Nephron (organoid): ENCODE data around the gene WHRN.

ENCODE experiments used
- H3K27ac Mint-ChIP-seq, 3 experiments: 2 replicates each; pipeline ENCODE4 v1.8.0; 2020; ENCODE audit warnings: mixed read lengths in 3 of 3, mild to moderate bottlenecking in 2 of 3, moderate library complexity in 1 of 3
- H3K27me3 Mint-ChIP-seq: 2 replicates; pipeline ENCODE4 v1.8.0; 2021; ENCODE audit warnings: low read depth, mild to moderate bottlenecking, moderate library complexity, mixed read lengths
- H3K36me3 Mint-ChIP-seq: 2 replicates; pipeline ENCODE4 v1.8.0; 2020; ENCODE audit warnings: low read depth, mixed read lengths
- H3K4me1 Mint-ChIP-seq: 2 replicates; pipeline ENCODE4 v1.8.0; 2020; ENCODE audit warnings: mixed read lengths
- H3K4me3 Mint-ChIP-seq, 3 experiments: 2 replicates each; pipeline ENCODE4 v1.8.0; 2020; ENCODE audit warnings: mild to moderate bottlenecking in 3 of 3, mixed read lengths in 3 of 3, moderate library complexity in 2 of 3
- H3K9me3 Mint-ChIP-seq: 2 replicates; pipeline ENCODE4 v1.8.0; 2020; ENCODE audit warnings: mixed read lengths
- CTCF ChIP-seq, 3 experiments: fragments of 200-600 bp; sonication (generic); IDR thresholded peaks; one replicate each; pipeline ENCODE4 v1.5.0; 2021; ENCODE audit warnings: antibody characterized with exemption in 3 of 3; ENCODE audit not compliant: unreplicated experiment in 3 of 3

WHRN gene

GRCh38 chr9:114492991-114493390 lies 12.3 kb downstream of the WHRN start:
- no peak for TF ChIP-seq CTCF (IDR thresholded peaks at IDR 0.05; ENCODE audit: unreplicated experiment in 3 of 3)
- H3K9me3 Mint-ChIP-seq = no peaks in the 10 kb centered on the region
- H3K4me3 Mint-ChIP-seq = no peak overlapping the region
- H3K27ac Mint-ChIP-seq = no peak overlapping the region
- H3K27me3 Mint-ChIP-seq = peaks cover 17% of the 10 kb centered on the region
- H3K36me3 Mint-ChIP-seq = peaks cover 3% of the 10 kb centered on the region
- peaks cover 22% of the 10 kb centered on the region for H3K4me1 Mint-ChIP-seq

DNA sequence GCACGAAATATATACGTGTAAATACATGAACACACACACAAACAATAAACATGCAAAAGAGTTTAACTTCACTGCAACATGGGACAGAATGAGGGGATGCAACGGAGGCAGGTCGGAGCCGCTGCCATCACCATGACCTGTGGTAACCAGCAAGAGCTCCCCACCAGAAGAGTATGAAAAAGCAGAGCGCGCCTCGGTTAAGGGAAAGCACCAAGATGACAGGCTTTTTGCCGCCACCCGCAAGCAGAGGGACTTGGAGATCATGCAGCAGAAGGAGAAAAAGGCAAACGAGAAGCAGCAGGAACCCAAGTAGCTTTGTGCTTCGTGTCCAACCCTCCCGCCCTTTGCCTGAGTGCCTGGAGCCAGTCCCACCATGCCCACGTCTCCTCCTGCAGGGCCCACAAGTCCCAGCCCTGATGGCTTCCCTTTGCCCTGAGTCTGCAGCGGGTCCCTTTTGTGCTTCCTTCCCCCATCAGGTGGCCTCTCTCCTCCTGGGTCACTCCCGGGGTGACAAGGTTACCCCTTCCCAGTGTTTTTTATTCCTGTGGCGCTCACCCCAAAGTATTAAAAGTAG lies 13.8 kb downstream of the WHRN start:
- Mint-ChIP-seq H3K27me3 (peaks cover 17% of the 10 kb centered on the region), H3K9me3 (no peaks in the 10 kb centered on the region), H3K36me3 (peaks cover 3% of the 10 kb centered on the region), H3K4me3 (no peak overlapping the region), H3K4me1 (peaks cover 11% of the 10 kb centered on the region), H3K27ac (no peak overlapping the region)
- no peak for TF ChIP-seq CTCF (IDR thresholded peaks at IDR 0.05; ENCODE audit: unreplicated experiment in 3 of 3)

DNA sequence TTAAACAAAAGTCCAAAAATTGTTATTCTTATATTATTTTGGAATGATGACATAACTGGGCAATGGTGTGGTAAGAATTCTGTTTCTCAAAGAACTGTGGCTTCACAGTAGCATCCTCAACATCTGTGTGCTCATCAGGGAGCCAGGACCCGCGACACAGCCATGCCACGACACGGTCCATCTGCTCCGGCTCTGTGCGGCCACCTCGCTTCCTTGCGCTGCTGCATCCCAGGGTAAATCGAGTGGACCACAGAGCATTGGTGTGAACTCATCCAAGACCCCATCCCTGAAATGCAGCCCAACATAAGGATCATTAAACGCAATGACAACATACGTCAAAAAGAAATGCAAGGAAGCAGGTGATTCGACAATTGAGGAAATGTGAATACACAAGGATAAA lies 15.3 kb downstream of the WHRN start:
- H3K9me3 Mint-ChIP-seq = no peaks in the 10 kb centered on the region
- H3K27me3 Mint-ChIP-seq = peaks cover 9% of the 10 kb centered on the region
- TF ChIP-seq CTCF (IDR thresholded peaks at IDR 0.05; ENCODE audit: unreplicated experiment in 3 of 3) = no peak
- H3K4me3 Mint-ChIP-seq = no peak overlapping the region
- peaks cover 3% of the 10 kb centered on the region for H3K36me3 Mint-ChIP-seq
- no peak overlapping the region for H3K27ac Mint-ChIP-seq
- no peaks in the 10 kb centered on the region for H3K4me1 Mint-ChIP-seq

GRCh38 chr9:114488398-114489129 lies 16.7 kb downstream of the WHRN start:
- no peak overlapping the region for H3K4me3 Mint-ChIP-seq
- peaks cover 3% of the 10 kb centered on the region for H3K36me3 Mint-ChIP-seq

GRCh38 chr9:114487607-114488300 lies 17.5 kb downstream of the WHRN start:
- H3K4me1 Mint-ChIP-seq = peaks cover 6% of the 10 kb centered on the region
- H3K27ac Mint-ChIP-seq = no peak overlapping the region
- no peaks in the 10 kb centered on the region for H3K9me3 Mint-ChIP-seq
- peak; percentile 64 to 73 (median 66) for TF ChIP-seq CTCF (IDR thresholded peaks at IDR 0.05; ENCODE audit: unreplicated experiment in 3 of 3)
- H3K27me3 Mint-ChIP-seq = no peaks in the 10 kb centered on the region
- peaks cover 3% of the 10 kb centered on the region for H3K36me3 Mint-ChIP-seq
- H3K4me3 Mint-ChIP-seq = no peak overlapping the region

More at GRCh38 chr9:114488398-114489129, 16.7 kb downstream of the WHRN start:
- Mint-ChIP-seq H3K4me1 (peaks cover 1% of the 10 kb centered on the region), H3K27ac (no peak overlapping the region), H3K27me3 (peaks cover 3% of the 10 kb centered on the region), H3K9me3 (no peaks in the 10 kb centered on the region)
- no peak for TF ChIP-seq CTCF (IDR thresholded peaks at IDR 0.05; ENCODE audit: unreplicated experiment in 3 of 3)
